KG1 (cell line): ENCODE results near the gene HOXA13.

Experiments used
- DNase-seq: peaks from one replicate; lab custom pipeline; 2025; lab: John Stamatoyannopoulos, UW

The HOXA13 gene

DNA sequence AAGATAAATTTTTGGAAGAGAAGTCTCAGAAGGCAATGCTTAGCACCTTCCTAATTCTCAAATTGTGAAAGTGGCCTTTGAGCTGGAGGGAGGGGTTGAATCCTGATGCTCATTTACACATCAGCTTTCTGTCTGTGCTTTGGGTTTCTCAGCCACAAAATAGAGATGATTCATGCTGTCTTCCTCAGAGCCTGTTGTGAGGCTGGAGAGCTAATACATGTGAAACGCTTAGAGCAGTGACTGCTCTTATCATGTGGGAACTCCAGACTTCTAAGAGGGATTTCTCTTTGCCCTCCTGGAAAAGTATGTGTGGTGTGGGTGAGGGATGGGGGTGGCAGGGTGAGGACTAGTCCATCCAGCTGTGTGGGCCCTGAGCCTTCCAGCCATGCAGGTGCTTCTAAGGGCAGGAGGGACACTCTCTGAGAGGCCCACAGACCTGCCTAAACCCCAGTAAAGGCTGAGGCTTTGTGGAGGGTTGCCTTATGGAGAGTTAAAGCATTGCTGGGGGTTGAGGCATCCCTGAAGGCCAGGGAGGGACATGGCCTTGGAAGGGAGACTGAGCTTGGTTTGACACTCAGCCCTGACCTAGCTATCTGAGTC lies 37.9 kb upstream of the HOXA13 start:
- no peak for DNase-seq

DNA sequence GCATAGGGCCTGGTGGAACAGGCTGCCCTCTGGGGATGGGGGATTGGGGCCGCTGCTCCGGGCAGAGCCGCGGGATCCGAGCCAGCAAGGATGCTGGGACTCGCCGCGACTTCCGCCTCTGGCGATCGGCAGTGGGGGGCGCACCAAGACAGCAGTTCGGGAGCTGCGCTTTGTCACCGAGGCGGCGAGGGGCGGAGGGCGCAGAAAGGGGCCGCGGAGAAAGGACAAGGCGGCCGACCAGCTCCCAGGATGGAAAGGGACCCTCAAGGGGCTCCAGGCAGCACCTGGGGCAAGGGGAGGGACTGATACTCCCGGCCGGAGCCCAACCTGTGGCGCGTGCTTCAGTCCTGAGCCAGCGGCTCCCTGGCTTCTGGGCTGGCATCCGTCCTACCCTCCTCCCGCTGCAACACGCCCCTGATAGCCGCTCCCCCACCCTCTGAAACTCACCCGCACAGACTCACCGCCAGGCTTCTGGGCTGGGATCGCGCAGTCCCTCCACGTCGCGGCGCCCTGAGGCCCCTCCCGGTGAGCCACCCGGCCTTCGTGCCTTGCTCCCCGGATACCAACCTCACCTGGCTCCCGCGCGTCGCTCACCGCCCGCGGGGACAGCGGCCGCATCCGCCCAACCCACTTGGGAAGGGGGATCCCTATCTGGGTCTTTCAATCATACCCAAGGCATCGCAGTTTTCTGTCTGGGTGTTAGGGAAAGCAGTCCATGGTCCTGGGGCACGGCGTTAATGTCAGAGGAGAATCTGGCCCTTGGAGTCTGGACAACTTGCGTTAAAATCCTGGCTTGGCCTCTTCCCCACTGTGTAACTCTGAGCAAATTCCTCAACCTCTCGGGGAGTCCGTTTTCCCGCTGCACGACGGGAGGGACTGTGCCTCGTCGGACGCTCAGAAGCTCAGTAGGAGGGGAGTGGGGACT lies 35.8 kb upstream of the HOXA13 start:
- no peak for DNase-seq

DNA sequence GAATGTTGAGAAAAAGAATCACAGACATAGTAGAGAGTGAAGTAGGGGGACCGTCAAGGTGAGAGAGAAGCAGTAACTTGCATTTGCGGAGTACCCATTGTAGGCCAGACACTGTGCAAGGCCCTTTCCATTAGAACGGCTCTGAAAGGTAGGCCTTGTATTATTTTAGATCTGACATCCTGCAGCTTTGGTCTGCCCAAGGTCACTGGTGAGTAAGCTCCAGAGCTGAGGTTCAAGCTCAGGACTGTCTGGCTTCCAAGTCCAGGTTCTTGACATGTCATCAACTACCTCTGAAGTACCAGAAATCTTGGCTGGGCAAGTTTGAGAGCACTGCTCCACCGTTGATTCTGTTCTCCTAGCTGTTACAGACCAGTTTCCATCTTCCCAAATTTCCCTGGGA lies 29.6 kb upstream of the HOXA13 start:
- no peak for DNase-seq

DNA sequence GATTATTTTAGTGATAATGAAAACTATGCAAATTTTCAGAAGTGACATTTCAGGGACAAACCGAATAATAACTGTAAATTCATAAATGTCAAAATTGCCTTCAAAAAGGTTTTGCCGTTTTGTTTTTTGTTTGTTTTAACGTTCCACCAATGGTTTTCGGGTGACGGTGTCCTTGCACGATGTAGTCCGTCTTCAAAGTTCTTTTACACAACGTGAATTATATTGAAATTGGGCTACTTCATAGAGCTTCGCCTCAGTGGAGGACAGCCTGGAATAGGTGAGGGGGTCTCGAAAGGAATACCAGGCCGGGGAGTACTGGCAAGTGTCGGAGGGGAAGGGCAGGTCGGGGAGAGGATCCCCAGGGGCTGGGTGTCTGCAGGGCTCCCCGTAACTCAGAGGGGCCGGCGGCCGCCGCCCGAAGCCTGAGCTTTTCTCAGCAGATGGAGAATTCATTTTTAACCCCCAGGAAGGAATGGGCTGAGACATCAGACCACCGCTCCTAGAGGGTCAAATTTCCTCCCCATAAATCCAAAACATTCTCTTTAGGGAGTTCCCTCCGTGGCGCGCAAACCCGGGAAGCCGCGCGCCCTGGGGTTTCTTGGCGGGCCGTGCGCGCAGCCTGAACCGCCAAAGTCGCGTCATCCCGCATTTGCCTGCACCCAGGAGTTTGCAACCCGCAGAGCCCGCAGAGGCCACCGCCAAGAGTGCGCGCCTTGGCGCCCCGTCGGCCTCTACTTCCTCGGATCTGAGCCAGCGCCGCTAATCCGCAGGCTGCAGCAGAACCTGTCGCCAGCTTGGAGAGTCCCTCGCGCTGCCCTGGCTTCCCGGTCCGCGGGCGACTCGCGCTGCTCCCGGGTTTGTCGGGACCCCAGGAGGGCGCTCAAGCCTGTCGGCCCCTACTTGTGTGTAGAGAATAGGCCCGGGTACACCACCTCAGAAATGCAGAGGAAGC lies 25.4 kb upstream of the HOXA13 start:
- DNase-seq, result no peak

DNA sequence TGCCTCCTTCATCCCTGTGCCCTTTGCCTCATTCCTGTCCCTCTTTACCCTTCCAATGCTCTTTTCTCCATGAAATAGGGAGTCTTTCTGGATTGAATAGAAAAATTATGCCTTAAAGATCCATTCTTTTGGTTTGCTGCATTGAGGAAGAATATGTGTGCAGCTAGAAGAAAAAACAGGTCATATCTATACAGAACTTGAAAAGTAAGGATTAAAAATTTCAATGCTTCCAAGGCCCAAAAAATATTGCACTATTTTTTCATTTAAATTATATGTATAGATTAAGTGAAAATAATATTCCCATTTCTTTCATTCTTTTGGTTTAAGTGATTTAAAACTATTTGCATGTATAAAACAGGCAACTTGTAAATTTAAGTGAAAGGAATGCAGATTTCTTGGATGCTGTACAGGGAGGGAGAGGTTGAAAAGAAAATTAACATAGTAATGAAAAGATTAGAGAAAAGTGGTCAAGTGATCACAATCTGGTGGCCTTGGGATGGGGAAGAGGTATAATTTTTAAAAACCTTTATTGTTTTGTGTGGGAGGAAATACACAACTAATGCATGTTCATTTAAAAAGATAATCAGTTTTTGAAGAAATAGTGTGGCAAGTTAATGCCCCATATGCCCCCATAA lies 24.2 kb upstream of the HOXA13 start:
- DNase-seq, result no peak

DNA sequence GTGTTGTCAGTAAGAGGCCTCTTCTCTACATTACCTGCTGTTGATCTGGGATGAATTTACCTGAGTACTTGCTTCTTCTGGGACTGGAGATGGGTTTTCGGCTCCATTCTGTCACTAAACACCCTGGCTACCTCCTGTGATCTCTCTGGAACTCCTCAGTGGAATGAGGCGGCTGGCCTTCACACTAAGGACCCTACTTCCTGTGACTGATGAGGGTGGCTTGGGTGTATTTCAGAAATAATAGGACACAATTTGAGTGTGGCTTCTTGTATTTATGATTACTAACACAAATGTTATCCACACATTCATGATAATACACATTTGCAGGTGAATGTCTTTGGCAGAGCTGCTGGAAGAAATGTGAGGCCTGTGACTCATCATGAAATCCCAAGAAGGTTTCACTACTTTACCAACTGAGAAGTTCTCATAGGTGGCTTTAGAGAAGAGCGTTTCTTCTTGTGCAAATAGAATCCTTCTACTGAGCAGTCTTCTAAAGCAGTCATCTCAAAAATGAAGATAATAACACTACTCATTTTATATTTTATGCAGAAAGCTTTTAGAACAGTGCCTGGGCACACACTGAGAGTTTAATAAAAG lies 21.4 kb upstream of the HOXA13 start:
- no peak for DNase-seq

DNA sequence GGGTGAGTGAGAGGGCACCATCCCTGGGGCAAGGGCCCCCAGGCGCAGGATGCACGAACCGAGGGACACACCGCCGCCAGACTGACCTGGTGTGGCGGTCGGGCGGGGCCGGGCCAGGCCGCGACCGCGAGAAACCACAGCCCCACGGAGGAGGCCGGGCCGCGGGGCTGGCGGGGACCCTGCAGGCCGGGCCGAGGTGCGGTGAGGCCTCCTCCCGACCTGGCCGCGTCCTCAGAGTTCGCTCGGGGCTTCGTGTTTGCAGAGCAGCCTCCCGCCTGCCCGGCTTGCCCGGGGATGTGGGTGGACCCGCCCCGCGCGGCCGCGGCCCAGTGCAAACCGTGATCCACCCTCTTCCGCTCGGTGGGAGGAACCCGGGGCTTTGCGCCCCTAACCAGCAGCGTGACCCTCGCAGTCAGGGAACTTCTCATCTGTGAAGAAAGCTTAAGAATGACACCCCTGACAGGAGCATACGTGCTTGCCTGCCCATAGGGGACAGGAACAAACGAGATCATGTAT lies 20.6 kb upstream of the HOXA13 start:
- DNase-seq, result no peak

DNA sequence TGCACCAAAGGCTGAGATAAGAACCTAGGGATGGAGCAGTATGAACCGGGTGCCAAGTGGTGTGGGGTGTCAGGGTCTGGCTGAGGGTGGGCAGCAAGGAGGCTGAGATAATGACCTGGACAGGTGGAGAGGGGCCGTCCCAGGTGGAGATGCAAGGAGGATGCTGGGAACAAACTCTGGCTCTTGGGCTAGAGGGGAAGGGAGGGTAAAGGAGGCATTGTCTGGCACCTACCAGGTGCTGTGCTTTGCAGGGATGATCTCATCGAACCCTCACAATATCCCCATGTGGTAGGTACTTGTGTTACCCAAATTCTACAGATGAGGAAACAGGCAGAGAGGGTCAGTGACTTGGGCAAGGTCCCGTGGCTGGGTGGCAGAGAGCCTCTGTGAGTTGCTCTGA lies 19.9 kb upstream of the HOXA13 start:
- DNase-seq, result no peak

DNA sequence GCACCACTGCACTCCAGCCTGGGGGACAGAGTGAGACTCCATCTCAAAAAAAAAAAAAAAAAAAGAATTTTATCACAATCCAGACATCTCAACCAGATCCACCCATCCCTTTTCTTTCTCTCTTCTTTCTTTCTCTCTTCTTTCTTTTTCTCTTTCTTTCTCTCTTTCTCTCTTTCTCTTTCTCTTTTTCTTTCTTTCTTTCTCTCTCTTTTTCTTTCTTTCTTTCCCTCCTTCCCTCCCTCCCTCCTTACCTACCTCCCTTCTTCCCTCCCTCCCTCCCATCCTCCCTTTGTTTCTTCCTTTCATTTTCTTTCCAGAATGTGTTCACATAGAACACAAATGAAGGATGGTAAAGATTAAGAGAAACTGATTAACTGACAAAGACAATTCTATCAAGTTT lies 18.1 kb upstream of the HOXA13 start:
- no peak for DNase-seq

DNA sequence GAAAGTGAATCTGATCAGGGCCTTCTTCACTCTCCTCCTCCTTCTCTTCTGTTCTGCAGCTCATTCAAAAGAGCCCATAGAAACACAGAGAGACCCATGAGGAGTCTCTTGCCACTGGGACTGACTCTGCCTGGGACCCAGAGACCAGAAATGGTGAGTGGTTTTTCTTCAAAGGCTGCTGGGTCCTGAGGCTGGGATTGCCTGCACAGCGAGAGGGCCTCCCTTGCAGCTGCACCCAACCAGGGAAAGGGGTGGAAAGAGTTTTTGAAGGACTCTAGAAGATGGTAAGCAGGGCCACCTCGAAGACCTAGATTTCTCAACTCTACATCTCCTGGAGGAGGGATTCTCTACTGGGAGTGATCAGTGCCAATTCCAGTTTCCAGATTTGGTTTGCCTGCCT lies 15.5 kb upstream of the HOXA13 start:
- no peak for DNase-seq

DNA sequence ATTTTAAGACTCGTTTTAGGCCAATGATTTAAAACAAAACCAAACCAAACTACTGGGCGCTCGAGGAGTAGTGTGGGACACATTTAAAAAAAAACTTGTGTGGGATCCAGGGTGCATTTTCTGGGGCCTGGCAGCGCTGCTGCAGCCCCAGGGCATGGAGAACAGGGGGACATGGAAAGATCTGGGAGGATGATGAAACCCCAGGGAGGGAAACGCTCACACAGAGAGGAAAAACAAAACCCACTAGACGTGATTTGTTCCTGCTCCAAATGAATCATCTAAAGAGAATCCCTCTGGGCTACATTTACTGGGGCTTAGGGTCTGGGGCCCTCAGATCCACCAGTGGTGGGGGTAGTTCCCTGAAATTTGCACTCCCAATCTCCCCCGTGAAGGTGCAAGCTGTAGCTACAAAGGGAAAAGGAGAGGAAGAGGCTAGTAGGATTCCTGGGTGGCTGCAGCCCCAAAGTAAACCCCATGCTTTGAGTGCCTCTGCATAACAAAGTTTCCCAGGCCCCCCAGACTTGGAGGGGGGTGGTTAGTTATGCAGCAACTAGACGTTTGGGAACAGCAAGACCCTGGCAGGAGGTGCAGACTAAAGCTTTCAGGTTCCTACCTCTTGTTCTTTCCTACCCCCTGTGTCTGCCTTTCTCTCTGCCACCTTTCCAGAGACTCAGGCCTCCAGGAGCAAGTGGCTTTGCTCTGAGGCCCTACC lies 14.5 kb upstream of the HOXA13 start:
- DNase-seq, result no peak

DNA sequence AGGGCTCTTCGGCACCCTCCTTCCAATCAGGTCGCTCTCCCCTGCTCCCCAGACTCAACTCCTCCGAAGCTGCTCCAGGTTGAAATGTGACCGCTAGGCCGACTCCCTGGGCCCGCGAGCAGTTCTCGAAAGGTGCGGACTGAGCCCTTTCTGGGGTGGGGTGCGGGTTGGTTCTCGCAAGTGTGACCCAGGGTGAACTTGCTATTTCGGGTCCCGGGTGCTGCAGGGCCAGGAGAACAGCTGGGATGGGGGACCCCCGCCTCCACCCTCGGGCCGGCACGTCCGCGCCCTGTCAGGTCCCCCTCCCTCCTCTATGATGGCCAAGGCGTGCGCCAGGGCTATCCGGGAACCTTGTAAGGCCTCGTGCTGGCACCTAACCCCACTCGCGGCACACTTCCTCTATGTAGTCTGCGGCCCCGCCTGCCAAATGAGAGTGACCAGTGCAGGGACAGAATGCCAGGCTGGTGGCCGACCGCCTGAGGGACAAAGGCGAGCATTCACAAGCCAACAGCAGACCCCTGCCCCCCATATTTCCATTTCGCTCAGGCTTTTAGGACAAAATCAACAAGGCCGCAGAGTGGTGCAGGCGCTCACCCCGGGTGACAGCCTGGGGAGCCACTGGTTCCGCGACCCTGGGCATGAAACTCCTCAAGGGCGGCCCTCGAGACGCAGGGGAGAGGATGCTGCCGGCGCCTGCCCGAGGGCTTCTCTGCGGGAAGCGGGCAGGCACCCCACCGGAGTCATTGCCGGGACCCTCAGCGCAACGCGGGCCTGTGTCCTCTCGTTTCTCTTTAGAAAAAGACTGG lies 13.7 kb upstream of the HOXA13 start:
- no peak for DNase-seq

DNA sequence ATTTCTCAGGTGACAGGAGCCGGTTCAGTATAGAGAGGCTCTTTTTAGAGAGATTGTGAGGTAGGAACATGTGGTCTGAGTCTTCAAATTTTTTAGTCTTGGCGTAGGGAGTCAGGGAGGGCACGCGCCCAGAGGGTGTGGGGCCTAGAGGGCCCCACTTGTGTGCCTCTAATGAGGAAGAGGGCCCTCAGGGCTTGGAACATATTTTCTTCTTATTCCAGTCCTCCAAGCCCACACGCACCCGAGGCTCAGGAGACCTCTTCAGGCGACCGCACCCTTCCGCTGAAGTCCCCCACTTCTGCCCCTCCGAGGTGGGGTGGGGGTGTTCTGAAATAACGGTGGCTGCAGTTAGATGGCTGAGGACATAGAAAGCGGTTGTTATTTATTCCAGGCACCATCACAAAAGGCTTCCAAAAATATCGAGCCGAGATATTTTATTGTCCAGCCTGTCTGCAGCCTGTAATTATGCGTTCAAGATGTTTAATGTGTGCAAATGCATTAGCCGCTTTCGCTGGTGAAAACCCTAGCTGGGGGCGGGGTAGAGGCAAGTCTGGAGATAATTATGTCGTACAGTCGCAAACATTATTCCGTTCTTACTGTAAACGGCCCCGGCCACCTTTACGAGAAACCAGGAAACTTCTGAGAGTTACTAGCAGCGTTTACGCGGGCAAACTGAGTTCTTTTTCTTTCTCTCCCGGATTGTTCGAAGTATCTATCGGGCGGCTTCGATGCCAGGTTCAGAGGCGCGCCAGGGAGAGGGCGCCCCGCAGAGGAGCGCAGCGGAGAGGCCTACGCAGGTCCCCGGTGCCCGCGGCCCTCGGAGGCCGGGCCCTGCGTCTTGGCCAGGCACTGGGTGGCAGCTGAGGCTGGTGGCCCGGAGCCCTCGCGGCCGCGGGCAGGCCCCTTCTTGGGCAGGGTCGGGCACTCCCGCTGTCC lies 12.9 kb upstream of the HOXA13 start:
- no peak for DNase-seq

DNA sequence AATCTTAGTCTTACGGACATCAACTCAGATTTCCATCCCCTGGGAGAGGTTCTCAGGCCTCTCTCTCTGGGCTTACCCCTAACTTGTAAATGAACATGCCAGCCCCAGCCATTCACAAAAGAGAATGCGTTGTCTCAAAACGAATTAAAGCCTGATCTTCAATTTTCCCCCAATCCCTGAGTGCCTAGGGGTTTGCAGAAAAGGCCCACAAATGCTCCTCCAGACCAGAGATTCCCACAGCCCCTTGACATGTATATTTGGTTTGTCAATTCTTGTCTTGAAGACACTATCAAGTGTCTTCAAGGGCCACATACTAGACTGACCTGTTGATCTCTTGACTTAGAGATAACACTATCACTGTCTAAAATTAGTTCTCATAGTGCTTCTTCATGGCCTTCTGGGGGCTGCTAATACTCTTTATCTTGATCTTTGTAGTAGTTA lies 11.9 kb upstream of the HOXA13 start:
- DNase-seq, result no peak

DNA sequence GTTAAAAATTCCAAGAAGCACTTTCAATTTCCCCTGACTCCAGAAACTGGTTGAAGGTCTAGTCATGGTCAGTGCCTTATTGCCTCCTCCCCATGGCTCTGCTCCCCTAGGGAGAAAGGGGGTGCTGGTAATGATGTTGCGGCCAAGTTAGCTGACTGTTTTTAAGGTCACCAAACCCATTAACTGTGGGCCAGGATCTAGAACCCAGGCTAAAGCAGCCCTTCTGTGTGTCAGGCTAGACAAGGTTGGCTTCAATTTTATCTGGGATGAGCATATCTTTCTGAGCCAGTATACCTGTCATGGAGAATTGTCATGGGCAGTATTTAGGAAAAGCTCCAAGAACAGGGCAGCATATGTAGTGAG lies 11.2 kb upstream of the HOXA13 start:
- DNase-seq, result no peak

DNA sequence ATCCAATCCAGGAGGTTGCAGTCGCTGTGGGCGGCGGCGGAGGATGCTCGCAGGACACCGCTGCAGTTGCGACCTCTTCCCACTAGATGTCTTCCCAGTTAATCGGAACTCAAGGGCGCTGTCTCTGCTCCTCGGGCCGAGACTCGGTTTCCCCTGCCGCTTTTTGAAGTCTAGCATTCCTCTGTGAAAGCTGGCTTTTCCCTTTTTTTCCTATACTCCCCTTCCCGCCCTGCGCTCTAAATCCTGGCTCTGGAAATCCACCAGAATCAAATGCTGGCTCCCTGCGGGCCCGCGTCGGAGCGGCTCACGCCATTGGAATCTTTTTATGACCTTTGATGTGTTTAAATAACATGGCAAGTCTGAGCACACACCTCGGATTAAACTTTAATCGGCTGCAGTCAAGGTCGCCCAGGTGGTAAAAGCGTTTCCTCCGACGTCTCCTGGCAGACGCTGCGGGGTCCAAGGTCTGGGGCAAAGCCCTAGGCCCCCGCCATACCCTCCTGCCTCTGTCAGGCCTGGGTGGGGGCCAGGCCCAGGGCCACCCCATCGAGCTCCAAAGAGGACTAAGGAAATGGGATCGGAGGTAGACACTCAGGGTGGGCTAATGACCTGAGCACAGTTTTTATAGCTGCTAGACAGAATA lies 10.7 kb upstream of the HOXA13 start:
- DNase-seq, result no peak

DNA sequence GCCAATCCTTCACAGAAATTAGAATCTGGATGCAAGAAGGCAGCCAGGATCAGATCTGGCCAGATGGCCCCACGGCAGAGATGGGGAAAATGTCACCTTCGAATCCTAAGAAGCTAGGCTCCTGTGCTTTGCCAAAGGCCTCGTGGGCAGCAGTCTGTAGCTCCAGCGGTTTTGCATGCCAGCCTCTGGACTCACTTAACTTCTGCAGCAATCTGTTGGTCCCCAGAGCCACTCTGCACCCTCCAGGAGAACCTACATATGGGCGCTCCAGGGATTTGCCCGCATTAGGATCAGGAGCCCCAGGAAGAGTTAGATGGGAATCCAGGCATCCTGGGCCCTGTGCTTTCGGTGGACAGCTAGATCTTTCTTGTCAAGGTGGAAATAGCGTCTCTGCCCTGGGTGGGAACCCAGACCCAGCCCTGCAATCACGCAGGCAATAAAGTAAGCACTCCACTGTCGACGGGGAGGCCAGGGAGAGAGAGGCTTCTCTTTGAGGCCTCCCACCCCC lies 10.1 kb upstream of the HOXA13 start:
- DNase-seq, result no peak

DNA sequence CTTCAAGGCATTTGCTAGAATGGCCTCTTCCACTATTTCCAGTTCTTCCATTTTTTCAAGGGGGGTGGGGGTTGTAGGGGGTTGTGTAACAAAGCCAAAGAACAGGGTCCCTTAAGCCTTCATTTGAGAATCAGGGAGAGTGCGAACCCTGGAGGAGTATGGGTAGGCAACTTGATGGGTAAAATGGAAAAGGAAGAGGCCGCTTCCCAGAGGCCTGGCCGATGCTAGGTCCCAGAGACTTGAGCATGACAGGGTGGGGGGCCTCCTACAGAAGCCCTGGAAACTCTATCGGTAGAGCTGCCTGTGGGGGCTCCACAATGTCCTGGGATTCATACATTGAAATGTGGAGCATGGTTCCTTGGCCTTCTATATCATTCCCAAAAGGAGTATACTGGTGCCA lies 9.1 kb upstream of the HOXA13 start:
- DNase-seq, result no peak
